Transverse colon (tissue), 4 donors: ENCODE measurements around the gene HBA1. TPM values are rescaled to one million over a fixed set of nuclear protein-coding genes. Genes with fewer than 3 reads are reported as not detected.

ENCODE experiments used
- DNase-seq: peaks from one replicate; pipeline ENCODE4 v3.0.0-alpha.2; 2019
- H3K27ac ChIP-seq, 4 donors: fragments of 200-600 bp; sonication (generic); 2 replicates each; pipeline ENCODE4 v1.5.1; 2016 to 2018; ENCODE audit warnings: inconsistent platforms in 4 of 4
- H3K27me3 ChIP-seq: fragments of 200-600 bp; sonication (generic); 2 replicates; pipeline ENCODE4 v1.5.1; 2017; ENCODE audit warnings: inconsistent platforms
- H3K36me3 ChIP-seq, 4 donors: fragments of 200-600 bp; sonication (generic); 2 replicates each; pipeline ENCODE4 v1.5.1; 2017 to 2019; ENCODE audit warnings: inconsistent platforms in 4 of 4
- H3K4me1 ChIP-seq, 4 donors: fragments of 200-600 bp; sonication (generic); 2 replicates each; pipeline ENCODE4 v1.5.1; 2017 to 2020; ENCODE audit warnings: inconsistent platforms in 4 of 4
- H3K4me3 ChIP-seq, 4 donors: fragments of 200-600 bp; sonication (generic); 1 replicate in 1 of 4; 2 replicates in 3 of 4; pipeline versions ENCODE4 v1.5.1 to v1.6.1; 2017 to 2019; ENCODE audit warnings: inconsistent platforms in 4 of 4
- H3K9me3 ChIP-seq, 2 donors: fragments of 200-600 bp; sonication (generic); 2 replicates each; pipeline ENCODE4 v1.5.1; 2017 to 2019; ENCODE audit warnings: inconsistent platforms in 2 of 2
- EP300 ChIP-seq: sonication (generic); formaldehyde crosslinking; IDR thresholded peaks from one replicate; pipeline ENCODE4 v1.6.1; 2017; ENCODE audit warnings: antibody characterized with exemption, low read depth
- POLR2A ChIP-seq: fragments of 450-650 bp; IDR thresholded peaks from one replicate; pipeline ENCODE4 v1.6.1; 2016; ENCODE audit warnings: antibody characterized with exemption, mild to moderate bottlenecking, moderate library complexity
- POLR2AphosphoS5 ChIP-seq, 3 donors: sonication (generic); formaldehyde crosslinking; IDR thresholded peaks; one replicate each; pipeline ENCODE4 v1.6.1; 2016; ENCODE audit warnings: antibody characterized with exemption in 3 of 3
- WGBS, 2 donors: methylation state at CpG; one replicate each; pipeline ENCODE4 v1.1.5; 2018; ENCODE audit warnings: low coverage in 1 of 2; 5-methylcytosine and 5-hydroxymethylcytosine counted together
- in situ Hi-C, 4 donors: fragments of 200-750 bp; cut with MboI; loops; one replicate each; pipeline versions ENCODE4 v1.15.0 to v1.15.1; 2017; ENCODE audit warnings: low sequenced_read_pairs in 3 of 4, low pct_ligation_motif_present in 1 of 4, low pct_unique_long_range_greater_than_20kb in 1 of 4
- intact Hi-C: fragments of 100-400 bp; cut with DNase I; formaldehyde crosslinking; loops from one replicate; pipeline ENCODE4 v1.15.1; 2023; ENCODE audit warnings: low total_unique reads
- total RNA-seq, 4 donors: library from RNA; depleted of rRNA; stranded (reverse); fragments of >200 nt; gene quantifications; one replicate each; pipeline ENCODE4 v1.1.0, GENCODE V29; 2016
- TF ChIP-seq, protein P1 (sequence below), 5 experiments: fragments of 200-600 bp in 3 of 5; fragments of 450-650 bp in 2 of 5; sonication (generic) in 3 of 5; IDR thresholded peaks; 1 replicate in 2 of 5; 2 replicates in 3 of 5; pipeline ENCODE4 v1.5.1; 2016 to 2017; ENCODE audit warnings: antibody characterized with exemption in 5 of 5, inconsistent platforms in 3 of 5, mild to moderate bottlenecking in 2 of 5, moderate library complexity in 1 of 5

Gene HBA1
- total RNA-seq, 4 donors from 2014 or later = 4.4 TPM; not detected in 3

DNA sequence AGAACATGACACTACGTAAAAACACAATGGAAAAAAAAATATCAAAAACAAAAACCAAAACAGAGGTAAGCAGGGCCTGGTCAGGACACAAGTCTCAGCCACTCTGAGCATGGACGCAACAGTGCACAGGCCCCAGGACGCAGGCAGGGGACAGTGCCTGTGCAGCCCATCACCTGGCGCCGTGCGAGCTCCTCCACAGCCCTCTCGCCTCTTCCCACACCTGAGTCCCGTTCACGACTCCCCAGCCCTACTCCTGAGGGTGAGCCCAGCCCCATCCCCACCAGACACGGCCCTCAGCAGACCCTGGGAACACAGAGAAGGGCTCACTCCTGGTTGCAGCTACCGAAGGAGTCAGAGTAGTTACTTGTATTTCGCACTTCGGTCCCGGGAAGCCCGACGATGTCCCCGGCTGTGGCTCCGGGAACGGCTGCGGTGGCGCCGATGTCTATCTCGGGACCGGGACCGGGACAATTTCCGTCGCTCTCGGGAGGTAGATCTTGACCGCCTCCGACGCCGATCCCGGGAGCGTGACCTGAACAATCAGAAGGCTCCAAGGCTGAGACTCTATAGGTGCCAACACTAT lies 13.2 kb downstream of the HBA1 start:
- no peak for DNase-seq
- Histone ChIP-seq H3K9me3 (no peaks in the 10 kb centered on the region), H3K4me3 (no peak overlapping the region), H3K27ac (no peak overlapping the region), H3K27me3 (no peaks in the 10 kb centered on the region), H3K4me1 (no peaks in the 10 kb centered on the region), H3K36me3 (peaks cover 0 to 62% (median 27%) of the 10 kb centered on the region in 4 donors)
- in situ Hi-C loops (no loop called here), intact Hi-C loops (no loop called here)
- TF ChIP-seq EP300 (no peak), POLR2A (no peak), POLR2AphosphoS5 (IDR thresholded peaks at IDR 0.05) (no peak)
- TF ChIP-seq, protein P1, sequence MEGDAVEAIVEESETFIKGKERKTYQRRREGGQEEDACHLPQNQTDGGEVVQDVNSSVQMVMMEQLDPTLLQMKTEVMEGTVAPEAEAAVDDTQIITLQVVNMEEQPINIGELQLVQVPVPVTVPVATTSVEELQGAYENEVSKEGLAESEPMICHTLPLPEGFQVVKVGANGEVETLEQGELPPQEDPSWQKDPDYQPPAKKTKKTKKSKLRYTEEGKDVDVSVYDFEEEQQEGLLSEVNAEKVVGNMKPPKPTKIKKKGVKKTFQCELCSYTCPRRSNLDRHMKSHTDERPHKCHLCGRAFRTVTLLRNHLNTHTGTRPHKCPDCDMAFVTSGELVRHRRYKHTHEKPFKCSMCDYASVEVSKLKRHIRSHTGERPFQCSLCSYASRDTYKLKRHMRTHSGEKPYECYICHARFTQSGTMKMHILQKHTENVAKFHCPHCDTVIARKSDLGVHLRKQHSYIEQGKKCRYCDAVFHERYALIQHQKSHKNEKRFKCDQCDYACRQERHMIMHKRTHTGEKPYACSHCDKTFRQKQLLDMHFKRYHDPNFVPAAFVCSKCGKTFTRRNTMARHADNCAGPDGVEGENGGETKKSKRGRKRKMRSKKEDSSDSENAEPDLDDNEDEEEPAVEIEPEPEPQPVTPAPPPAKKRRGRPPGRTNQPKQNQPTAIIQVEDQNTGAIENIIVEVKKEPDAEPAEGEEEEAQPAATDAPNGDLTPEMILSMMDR (IDR thresholded peaks at IDR 0.05) = no peak
- WGBS, 2 donors = 93% methylated on average over 34 of the region's 34 CpGs; no CpG with 5 or more reads in 1 of the 2 donors

DNA sequence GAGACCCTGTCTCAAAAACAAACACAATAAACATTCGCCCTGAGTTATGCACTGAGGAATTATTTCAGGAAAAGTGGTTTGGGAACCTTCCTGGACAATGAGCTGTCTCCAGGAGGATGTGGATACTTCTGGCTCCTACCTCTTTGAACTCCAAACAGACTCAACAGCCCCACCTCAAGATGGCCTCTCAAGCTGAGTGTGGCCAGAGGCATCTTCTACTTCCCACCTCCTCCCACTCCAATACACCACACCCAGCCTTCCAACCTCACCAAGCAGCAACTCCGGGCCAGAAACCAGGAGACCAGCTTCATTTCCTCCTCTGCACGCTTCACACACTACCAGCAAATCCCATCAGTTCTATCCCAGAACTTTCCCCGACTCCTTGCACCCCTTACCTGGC lies 15.4 kb downstream of the HBA1 start:
- no peaks in the 10 kb centered on the region for H3K27me3 ChIP-seq
- H3K27ac ChIP-seq = no peak overlapping the region
- H3K36me3 ChIP-seq = peaks cover 0 to 80% (median 38%) of the 10 kb centered on the region in 4 donors
- in situ Hi-C loops (no loop called here), intact Hi-C loops (no loop called here)
- DNase-seq = no peak
- 90 to 92% methylated on average over 2 to 4 of the region's 4 CpGs for WGBS, 2 donors
- no peaks in the 10 kb centered on the region for H3K9me3 ChIP-seq
- H3K4me1 ChIP-seq = no peaks in the 10 kb centered on the region
- no peak overlapping the region for H3K4me3 ChIP-seq
- TF ChIP-seq EP300 (no peak), POLR2A (no peak), POLR2AphosphoS5 (IDR thresholded peaks at IDR 0.05) (no peak)
- TF ChIP-seq, protein P1 (IDR thresholded peaks at IDR 0.05) = no peak

DNA sequence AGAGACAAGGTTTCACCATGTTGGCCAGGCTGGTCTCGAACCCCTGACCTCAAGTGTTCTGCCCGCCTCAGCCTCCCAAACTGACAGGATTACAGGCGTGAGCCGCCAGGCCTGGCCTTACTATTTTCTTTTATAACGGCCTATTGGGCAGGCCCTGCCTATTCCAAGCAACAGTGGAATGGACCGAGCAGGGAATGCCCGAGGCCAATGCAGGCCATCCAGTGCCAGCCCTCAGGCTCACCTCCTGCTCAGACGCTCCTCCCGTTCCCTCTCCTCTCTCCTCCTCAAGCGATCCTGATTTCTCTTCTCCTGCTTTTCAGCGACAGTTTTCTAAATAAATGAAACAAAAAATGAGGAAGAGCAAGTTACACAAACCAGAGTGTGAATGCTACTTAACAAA lies 16.2 kb downstream of the HBA1 start:
- intact Hi-C loops (no loop called here), in situ Hi-C loops (no loop called here)
- DNase-seq = no peak
- peaks cover 0 to 81% (median 40%) of the 10 kb centered on the region in 4 donors for H3K36me3 ChIP-seq
- no peaks in the 10 kb centered on the region for H3K27me3 ChIP-seq
- no peak overlapping the region for H3K27ac ChIP-seq
- no peak overlapping the region for H3K4me3 ChIP-seq
- H3K9me3 ChIP-seq = no peaks in the 10 kb centered on the region
- H3K4me1 ChIP-seq = no peaks in the 10 kb centered on the region
- 90 to 96% methylated on average over 2 to 11 of the region's 11 CpGs for WGBS, 2 donors
- no peak for TF ChIP-seq POLR2A
- no peak for TF ChIP-seq EP300
- no peak for TF ChIP-seq POLR2AphosphoS5 (IDR thresholded peaks at IDR 0.05)
- TF ChIP-seq, protein P1 (IDR thresholded peaks at IDR 0.05) = no peak

DNA sequence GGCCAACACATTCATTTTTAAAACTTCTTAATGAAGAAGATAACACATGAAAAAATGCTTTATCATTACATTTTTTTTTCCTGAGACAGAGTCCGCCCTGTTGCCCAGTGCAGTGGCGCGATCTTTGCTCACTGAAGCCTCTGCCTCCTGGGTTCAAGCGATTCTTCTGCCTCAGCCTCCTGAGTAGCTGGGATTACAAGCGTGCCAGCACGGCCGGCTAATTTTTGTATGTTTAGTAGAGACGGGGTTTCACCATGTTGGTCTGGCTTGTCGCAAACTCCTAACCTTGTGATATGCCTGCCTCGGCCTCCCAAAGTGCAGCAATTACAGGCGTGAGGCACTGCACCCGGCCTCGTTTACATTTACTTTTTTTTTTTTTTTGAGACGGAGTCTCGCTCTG lies 17.0 kb downstream of the HBA1 start:
- intact Hi-C loops = no loop called here
- Histone ChIP-seq H3K4me3 (no peak overlapping the region), H3K27me3 (no peaks in the 10 kb centered on the region), H3K36me3 (peaks cover 0 to 85% (median 40%) of the 10 kb centered on the region in 4 donors), H3K9me3 (no peaks in the 10 kb centered on the region), H3K27ac (no peak overlapping the region), H3K4me1 (no peaks in the 10 kb centered on the region)
- in situ Hi-C loops = no loop called here
- 93 to 98% methylated on average over 8 to 15 of the region's 15 CpGs for WGBS, 2 donors
- TF ChIP-seq EP300 (no peak), POLR2A (no peak), POLR2AphosphoS5 (IDR thresholded peaks at IDR 0.05) (no peak)
- TF ChIP-seq, protein P1 (IDR thresholded peaks at IDR 0.05) = no peak
- DNase-seq = no peak
